Esophagus squamous epithelium (tissue), 5 donors: ENCODE measurements around the gene ADI1. TPM values are rescaled to one million over a fixed set of nuclear protein-coding genes. Genes with fewer than 3 reads are reported as not detected.

Experiments
- DNase-seq: peaks from one replicate; lab custom pipeline; 2025; lab: John Stamatoyannopoulos, UW
- H3K27ac ChIP-seq, 4 donors: fragments of 200-600 bp; sonication (generic); one replicate each; pipeline ENCODE4 v1.5.1; 2016 to 2019; ENCODE audit warnings: mild to moderate bottlenecking in 1 of 4
- H3K27me3 ChIP-seq, 4 donors: fragments of 200-600 bp; sonication (generic); 1 replicate in 3 of 4; 2 replicates in 1 of 4; pipeline versions ENCODE4 v1.5.1 to v1.6.0; 2017 to 2021; ENCODE audit warnings: antibody characterized with exemption in 1 of 4
- H3K36me3 ChIP-seq, 3 donors: fragments of 200-600 bp; sonication (generic); one replicate each; pipeline ENCODE4 v1.5.1; 2016 to 2019
- H3K4me1 ChIP-seq, 3 donors: fragments of 200-600 bp; sonication (generic); one replicate each; pipeline ENCODE4 v1.5.1; 2017 to 2019
- H3K4me3 ChIP-seq, 4 donors: fragments of 200-600 bp; sonication (generic); 1 replicate in 3 of 4; 2 replicates in 1 of 4; pipeline ENCODE4 v1.5.1; 2016 to 2019; ENCODE audit warnings: mild to moderate bottlenecking in 2 of 4, moderate library complexity in 1 of 4
- H3K9me3 ChIP-seq, 3 donors: fragments of 200-600 bp; sonication (generic); one replicate each; pipeline ENCODE4 v1.5.1; 2016 to 2019
- POLR2A ChIP-seq, 4 donors: fragments of 450-650 bp; IDR thresholded peaks; one replicate each; pipeline ENCODE4 v1.6.1; 2017; ENCODE audit warnings: antibody characterized with exemption in 4 of 4, mild to moderate bottlenecking in 4 of 4, moderate library complexity in 3 of 4
- WGBS, 2 donors: methylation state at CpG; one replicate each; pipeline ENCODE4 v1.1.5; 2018; 5-methylcytosine and 5-hydroxymethylcytosine counted together
- intact Hi-C: fragments of 100-400 bp; cut with DNase I; formaldehyde crosslinking; loops from one replicate; pipeline ENCODE4 v1.15.0; 2022
- total RNA-seq, 4 donors: library from RNA; depleted of rRNA; stranded (reverse); fragments of >200 nt; gene quantifications; one replicate each; pipeline ENCODE4 v1.1.0, GENCODE V29; 2016
- TF ChIP-seq, protein P1 (sequence below), 6 experiments: fragments of 450-650 bp in 4 of 6; fragments of 200-600 bp in 2 of 6; sonication (generic) in 2 of 6; IDR thresholded peaks; one replicate each; pipeline ENCODE4 v1.5.1; 2016 to 2019; ENCODE audit warnings: antibody characterized with exemption in 6 of 6, mild to moderate bottlenecking in 4 of 6, moderate library complexity in 4 of 6
- donor health status: DM: yes; HTN: yes; CAD: no.

ADI1 gene
- total RNA-seq, 4 donors from 2014 or later: 33.3 to 73.6 (median 54.9) TPM

DNA sequence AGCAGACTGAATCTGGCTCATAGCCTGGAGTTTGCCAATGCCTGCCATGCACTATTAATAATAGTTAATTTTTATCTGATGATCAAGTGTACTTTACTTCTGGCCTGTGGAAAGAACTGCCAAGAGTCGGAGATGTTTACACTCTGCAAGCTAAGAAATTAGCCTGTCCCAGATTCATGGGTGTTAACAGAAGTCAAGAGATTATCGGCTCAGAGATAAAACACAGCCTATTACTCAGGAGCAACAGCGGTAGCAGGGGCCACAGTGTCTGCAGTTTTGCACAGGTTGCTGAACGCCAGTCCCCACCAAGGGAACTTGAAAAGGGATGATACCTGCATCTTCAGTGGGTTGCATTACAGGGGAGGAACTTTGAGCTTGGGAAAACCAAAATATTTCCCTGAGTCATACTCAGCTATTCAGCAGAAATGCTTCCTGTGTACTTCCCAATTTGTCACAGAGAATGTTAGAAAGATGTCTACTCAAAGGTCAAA lies 4.3 kb upstream of the ADI1 start:
- H3K4me3 ChIP-seq: peak overlapping the region in 1 of 4 donors; percentile 33
- H3K9me3 ChIP-seq: no peaks in the 10 kb centered on the region
- 46 to 62% methylated on average over 4 of the region's 4 CpGs for WGBS, 2 donors
- DNase-seq: no peak
- TF ChIP-seq POLR2A (IDR thresholded peaks at IDR 0.05): no peak
- TF ChIP-seq, protein P1, sequence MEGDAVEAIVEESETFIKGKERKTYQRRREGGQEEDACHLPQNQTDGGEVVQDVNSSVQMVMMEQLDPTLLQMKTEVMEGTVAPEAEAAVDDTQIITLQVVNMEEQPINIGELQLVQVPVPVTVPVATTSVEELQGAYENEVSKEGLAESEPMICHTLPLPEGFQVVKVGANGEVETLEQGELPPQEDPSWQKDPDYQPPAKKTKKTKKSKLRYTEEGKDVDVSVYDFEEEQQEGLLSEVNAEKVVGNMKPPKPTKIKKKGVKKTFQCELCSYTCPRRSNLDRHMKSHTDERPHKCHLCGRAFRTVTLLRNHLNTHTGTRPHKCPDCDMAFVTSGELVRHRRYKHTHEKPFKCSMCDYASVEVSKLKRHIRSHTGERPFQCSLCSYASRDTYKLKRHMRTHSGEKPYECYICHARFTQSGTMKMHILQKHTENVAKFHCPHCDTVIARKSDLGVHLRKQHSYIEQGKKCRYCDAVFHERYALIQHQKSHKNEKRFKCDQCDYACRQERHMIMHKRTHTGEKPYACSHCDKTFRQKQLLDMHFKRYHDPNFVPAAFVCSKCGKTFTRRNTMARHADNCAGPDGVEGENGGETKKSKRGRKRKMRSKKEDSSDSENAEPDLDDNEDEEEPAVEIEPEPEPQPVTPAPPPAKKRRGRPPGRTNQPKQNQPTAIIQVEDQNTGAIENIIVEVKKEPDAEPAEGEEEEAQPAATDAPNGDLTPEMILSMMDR (IDR thresholded peaks at IDR 0.05): no peak
- H3K4me1 ChIP-seq: peaks cover 0 to 50% (median 11%) of the 10 kb centered on the region in 3 donors
- H3K27me3 ChIP-seq: no peaks in the 10 kb centered on the region
- H3K36me3 ChIP-seq: no peaks in the 10 kb centered on the region
- H3K27ac ChIP-seq: peak overlapping the region; percentile 12 to 83 (median 74)
- intact Hi-C loops: no loop called here

DNA sequence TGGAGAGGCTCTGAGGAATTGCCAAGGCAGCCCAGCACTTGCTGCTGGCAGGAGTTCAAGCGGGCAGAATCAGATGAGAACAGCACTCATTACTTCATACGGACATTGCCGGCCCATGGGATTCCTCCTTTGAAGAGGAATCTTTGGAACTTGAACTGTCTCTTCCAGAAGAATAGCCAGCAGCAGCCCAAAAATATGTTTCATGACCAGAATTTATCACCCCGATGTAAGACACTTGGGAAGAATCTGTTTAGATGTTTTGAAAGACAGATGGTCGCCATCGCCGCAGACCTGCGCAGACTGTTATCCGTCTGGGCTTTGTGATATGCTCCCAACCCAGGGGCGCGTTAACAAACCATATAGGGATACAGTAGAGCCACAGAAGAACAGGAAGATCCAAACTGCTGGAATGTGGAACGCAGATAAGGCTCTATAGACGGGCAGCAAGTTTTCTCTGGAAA lies 3.7 kb upstream of the ADI1 start:
- peak overlapping the region in 1 of 4 donors; percentile 33 for H3K4me3 ChIP-seq
- peak overlapping the region; percentile 30 to 83 (median 74) for H3K27ac ChIP-seq
- DNase-seq: no peak
- H3K9me3 ChIP-seq: no peaks in the 10 kb centered on the region
- intact Hi-C loops: no loop called here
- peaks cover 0 to 54% (median 13%) of the 10 kb centered on the region in 3 donors for H3K4me1 ChIP-seq
- H3K36me3 ChIP-seq: no peaks in the 10 kb centered on the region
- H3K27me3 ChIP-seq: no peaks in the 10 kb centered on the region
- TF ChIP-seq, protein P1 (IDR thresholded peaks at IDR 0.05): no peak
- no peak for TF ChIP-seq POLR2A (IDR thresholded peaks at IDR 0.05)
- WGBS, 2 donors: 47 to 75% methylated on average over 13 of the region's 13 CpGs

DNA sequence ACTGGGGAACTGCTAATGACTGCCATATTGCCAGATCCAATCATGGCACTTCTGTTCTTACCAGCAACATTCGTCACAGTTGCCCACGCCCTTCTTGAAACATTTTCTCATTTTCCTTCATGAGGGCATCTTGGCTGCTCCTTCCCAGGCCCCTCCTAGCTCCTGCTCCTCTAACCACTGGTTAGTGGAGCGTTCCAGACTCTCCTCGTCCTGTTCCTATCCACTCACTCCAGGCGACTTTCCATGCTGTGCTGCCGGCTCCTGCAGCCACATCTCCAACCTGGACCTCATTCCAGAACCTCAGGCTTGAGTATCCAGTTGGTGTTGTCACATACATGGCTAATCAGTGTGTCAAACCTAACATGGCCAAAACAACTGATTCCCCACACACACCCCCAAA lies 1.3 kb upstream of the ADI1 start:
- peaks cover 0 to 9% (median 0%) of the 10 kb centered on the region in 3 donors for H3K36me3 ChIP-seq
- peaks cover 0 to 61% (median 15%) of the 10 kb centered on the region in 3 donors for H3K4me1 ChIP-seq
- H3K4me3 ChIP-seq: peak overlapping the region in 1 of 4 donors; percentile 94
- intact Hi-C loops: no loop called here
- H3K9me3 ChIP-seq: no peaks in the 10 kb centered on the region
- 91 to 93% methylated on average over 6 of the region's 6 CpGs for whole genome bisulfite sequencing, 2 donors
- no peak for TF ChIP-seq POLR2A (IDR thresholded peaks at IDR 0.05)
- TF ChIP-seq, protein P1 (IDR thresholded peaks at IDR 0.05): no peak
- H3K27ac ChIP-seq: no peak overlapping the region
- no peaks in the 10 kb centered on the region for H3K27me3 ChIP-seq
- no peak for DNase-seq

DNA sequence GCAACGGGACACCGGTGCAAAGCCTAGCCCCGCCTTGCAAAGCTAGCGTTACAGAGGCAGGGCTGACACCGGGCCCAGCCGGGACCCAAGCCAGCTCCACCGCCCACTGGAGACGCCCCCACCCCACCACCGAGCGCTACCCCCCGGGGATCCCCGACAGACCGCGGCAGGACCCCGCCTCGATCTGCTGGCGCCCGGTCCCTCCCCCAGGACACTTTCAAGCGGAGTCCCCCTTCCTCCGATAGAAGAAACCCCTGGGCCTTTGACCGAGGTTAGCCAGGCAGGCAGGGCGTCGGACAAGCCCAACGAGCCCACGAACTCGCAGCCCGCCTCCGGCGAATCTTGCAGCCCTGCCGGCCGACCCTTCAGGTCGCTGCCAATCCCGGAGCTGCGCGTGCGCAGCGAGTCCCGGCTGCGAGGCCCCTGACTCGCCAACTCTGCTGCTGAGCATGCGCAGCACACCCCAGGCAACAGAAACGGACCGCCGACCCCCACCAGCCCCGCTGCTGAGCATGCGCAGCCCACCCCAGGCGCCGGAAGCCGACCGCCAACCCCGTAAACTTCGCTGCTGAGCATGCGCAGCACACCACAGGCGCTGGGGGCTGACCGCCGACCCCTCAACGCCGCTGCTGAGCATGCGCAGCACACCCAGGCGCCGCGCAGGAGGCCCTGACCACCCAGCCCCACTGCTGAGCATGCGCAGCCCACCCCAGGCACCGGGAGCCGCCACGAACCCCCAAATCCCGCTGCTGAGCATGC lies 656 bp downstream of the ADI1 start:
- 0% methylated on average over 9 of the region's 67 CpGs; no CpG with 5 or more reads in 1 of the 2 donors for WGBS, 2 donors
- peak; percentile 73 for DNase-seq
- TF ChIP-seq, protein P1 (IDR thresholded peaks at IDR 0.05): peak in 2 of 6 experiments; percentile 4 to 35
- peak in 2 of 4 donors; percentile 31 to 32 for TF ChIP-seq POLR2A (IDR thresholded peaks at IDR 0.05)
- Histone ChIP-seq H3K4me3 (peak overlapping the region; percentile 75 to 94 (median 88)), H3K27me3 (no peaks in the 10 kb centered on the region), H3K9me3 (no peaks in the 10 kb centered on the region), H3K36me3 (peaks cover 0 to 13% (median 0%) of the 10 kb centered on the region in 3 donors), H3K4me1 (peaks cover 0 to 44% (median 11%) of the 10 kb centered on the region in 3 donors), H3K27ac (peak overlapping the region; percentile 91 to 100 (median 97))
- intact Hi-C loops: no loop called here
